Heart left ventricle (tissue), 16 donors: ENCODE measurements around the gene ZDHHC24. TPM values are rescaled to one million over a fixed set of nuclear protein-coding genes. Genes with fewer than 3 reads are reported as not detected.
A peak's percentile ranks its signal among the peaks of the same experiment; 100 is the strongest.

Experiments used
- ATAC-seq, 4 donors: fragments of 200-7000 bp; cut with Tn5 transposase; one replicate each; pipeline ENCODE4 v1.9.1; 2020 to 2022; ENCODE audit warnings: moderate library complexity in 4 of 4, mild to moderate bottlenecking in 3 of 4, moderate number of reproducible peaks in 1 of 4
- DNase-seq, 5 donors: peaks; one replicate each; pipeline ENCODE4 v3.0.0-alpha.2; 2020
- H3K27ac ChIP-seq, 12 donors: fragments of 200-600 bp; sonication (generic) in 4 of 12; one replicate each; pipeline versions ENCODE4 v1.5.0 to v1.8.0; 2016 to 2022; ENCODE audit warnings: mild to moderate bottlenecking in 2 of 12
- H3K27me3 ChIP-seq, 9 donors: fragments of 200-600 bp; sonication (generic) in 2 of 9; one replicate each; pipeline versions ENCODE4 v1.5.1 to v1.8.0; 2016 to 2022; ENCODE audit warnings: mild to moderate bottlenecking in 3 of 9
- H3K36me3 ChIP-seq, 9 donors: fragments of 200-600 bp; sonication (generic) in 2 of 9; one replicate each; pipeline versions ENCODE4 v1.5.0 to v1.8.0; 2018 to 2022; ENCODE audit warnings: mild to moderate bottlenecking in 2 of 9
- H3K4me1 ChIP-seq, 12 donors: fragments of 200-600 bp; sonication (generic) in 4 of 12; one replicate each; pipeline versions ENCODE4 v1.5.0 to v1.8.0; 2016 to 2022; ENCODE audit warnings: mild to moderate bottlenecking in 3 of 12
- H3K4me3 ChIP-seq, 12 donors: fragments of 200-600 bp; sonication (generic) in 4 of 12; one replicate each; pipeline versions ENCODE4 v1.5.0 to v1.8.0; 2017 to 2022; ENCODE audit warnings: mild to moderate bottlenecking in 9 of 12, moderate library complexity in 4 of 12
- H3K9me3 ChIP-seq, 12 donors: fragments of 200-600 bp; sonication (generic) in 4 of 12; one replicate each; pipeline versions ENCODE4 v1.5.0 to v1.8.0; 2016 to 2022; ENCODE audit warnings: mild to moderate bottlenecking in 1 of 12
- CTCF ChIP-seq, 12 donors: fragments of 200-600 bp; sonication (generic) in 4 of 12; IDR thresholded peaks; one replicate each; pipeline versions ENCODE4 v1.5.0 to v1.8.0; 2018 to 2022; ENCODE audit warnings: antibody characterized with exemption in 12 of 12, mild to moderate bottlenecking in 5 of 12
- POLR2A ChIP-seq, 2 donors: fragments of 450-650 bp; IDR thresholded peaks; one replicate each; pipeline ENCODE4 v1.6.1; 2017; ENCODE audit warnings: antibody characterized with exemption in 2 of 2, mild to moderate bottlenecking in 2 of 2, moderate library complexity in 2 of 2
- WGBS, 4 donors: extraction: QIAGEN DNeasy Blood & Tissue Kit in 2 of 4; methylation state at CpG; one replicate each; pipeline versions ENCODE4 v1.1.5 to v1.1.7; 2013 to 2018; 5-methylcytosine and 5-hydroxymethylcytosine counted together
- intact Hi-C, 10 donors: fragments of 100-400 bp; cut with DNase I; formaldehyde crosslinking; loops; one replicate each; pipeline versions ENCODE4 v1.11.1 to v1.14.2; 2022
- polyA plus RNA-seq, 2 donors: library from polyadenylated mRNA; stranded (reverse); fragments of 200-250 nt; gene quantifications; one replicate each; pipeline ENCODE4 v1.2.3, GENCODE V29; 2013
- total RNA-seq, 9 donors: library from RNA; depleted of rRNA in 2 of 9; stranded (reverse); fragments of >200 nt in 2 of 9; fragmentation: NEBNext Ultra II Directional in 3 of 9; extraction: Animal tissue kit (Norgen Biotek cat#: 25700) in 3 of 9; gene quantifications; one replicate each; pipeline versions ENCODE4 v1.1.0 to v1.2.4, GENCODE V29; 2016 to 2023
- donor health status: ischemic (EF 13 %, LVEDD 7.1; RV severe dilation, severe dysfunction).
- donor health status: healthy with polysubstance abuse.
- donor health status: DM: no; HTN: yes; CAD: no.
- donor health status: DM: no; HTN: no; CAD: no.
- donor health status: ischemic (EF 25% LVEDD 6.9; RV normal size, moderate dysfunction).
- donor health status: ischemic (EF 25% LVEDD 5.7; RV mildly dilated, moderate dysfunction).
- donor health status: healthy.
- donor health status: DM: yes; HTN: yes; CAD: no.
- donor health status: ischemic (EF 35%, LVEDD 5.7; RV mildly dilated, moderate dysfunction).
- donor health status: nonischemic (EF 11% LVEDD 7.7; RV severe dilation, severe dysfunction).
- donor health status: DM: yes; HTN: yes; CAD: no.
- donor health status: PGD.
- donor health status: ischemic (EF 29% LVEDD 5.4; RV normal size, mild dysfunction).
- donor health status: nonischemic (EF 23%, LVEDD 6.1; RV moderate dilation, normal function).

Gene ZDHHC24
- total and polyA plus RNA-seq, 11 donors = 5.1 to 13.2 (median 6.7) TPM

GRCh38 chr11:66567787-66568123 is 21.9 kb upstream of the ZDHHC24 start:
- Histone ChIP-seq H3K36me3 (peaks cover 0 to 13% (median 0%) of the 10 kb centered on the region in 9 donors), H3K4me3 (peak overlapping the region; percentile 53 to 94 (median 68)), H3K4me1 (peaks cover 0 to 17% (median 12%) of the 10 kb centered on the region in 12 donors), H3K9me3 (no peaks in the 10 kb centered on the region), H3K27me3 (peaks cover 0 to 6% (median 0%) of the 10 kb centered on the region in 9 donors), H3K27ac (peak overlapping the region in 5 of 12 donors; percentile 37 to 71 (median 47))
- intact Hi-C loops = loop anchor here in 1 of 10 donors (10.0 kb wide), 1 partner anchor 267 kb away; no protein-coding TSS in a partner anchor
- no peak for DNase-seq
- TF ChIP-seq POLR2A (IDR thresholded peaks at IDR 0.05) (no peak), CTCF (IDR thresholded peaks at IDR 0.05) (no peak)
- ATAC-seq = no peak
- WGBS, 4 donors = 52 to 65% (median 59%) methylated on average over 9 to 15 of the region's 15 CpGs

- Histone ChIP-seq H3K4me3 (no peak overlapping the region), H3K27me3 (peaks cover 0 to 6% (median 0%) of the 10 kb centered on the region in 9 donors), H3K9me3 (no peaks in the 10 kb centered on the region), H3K36me3 (peaks cover 0 to 13% (median 0%) of the 10 kb centered on the region in 9 donors), H3K4me1 (peaks cover 0 to 17% (median 12%) of the 10 kb centered on the region in 12 donors), H3K27ac (no peak overlapping the region)
- intact Hi-C loops = loop anchor here in 1 of 10 donors (10.0 kb wide), 1 partner anchor 269 kb away; no protein-coding TSS in a partner anchor
- WGBS, 4 donors = 91 to 95% (median 93%) methylated on average over 7 to 8 of the region's 8 CpGs
- ATAC-seq (no peak), DNase-seq (no peak)
- TF ChIP-seq CTCF (IDR thresholded peaks at IDR 0.05) (no peak), POLR2A (IDR thresholded peaks at IDR 0.05) (no peak)
These were observed 20.4 kb upstream of the ZDHHC24 start for GRCh38 chr11:66566221-66566620.

GRCh38 chr11:66564984-66565383 is 19.1 kb upstream of the ZDHHC24 start:
- intact Hi-C loops = loop anchor here in 1 of 10 donors (10.0 kb wide), 1 partner anchor 270 kb away; no protein-coding TSS in a partner anchor
- Histone ChIP-seq H3K9me3 (no peaks in the 10 kb centered on the region), H3K4me3 (no peak overlapping the region), H3K36me3 (peaks cover 0 to 13% (median 0%) of the 10 kb centered on the region in 9 donors), H3K4me1 (peaks cover 0 to 17% (median 12%) of the 10 kb centered on the region in 12 donors), H3K27ac (no peak overlapping the region), H3K27me3 (peaks cover 0 to 6% (median 0%) of the 10 kb centered on the region in 9 donors)
- TF ChIP-seq POLR2A (IDR thresholded peaks at IDR 0.05) (no peak), CTCF (IDR thresholded peaks at IDR 0.05) (no peak)
- DNase-seq (no peak), ATAC-seq (no peak)
- WGBS, 4 donors = 89 to 94% (median 90%) methylated on average over 5 of the region's 5 CpGs

GRCh38 chr11:66564538-66564937 is 18.7 kb upstream of the ZDHHC24 start:
- peaks cover 0 to 13% (median 0%) of the 10 kb centered on the region in 9 donors for H3K36me3 ChIP-seq
- H3K4me3 ChIP-seq = no peak overlapping the region
- no peak for ATAC-seq
- H3K27me3 ChIP-seq = peaks cover 0 to 6% (median 0%) of the 10 kb centered on the region in 9 donors
- intact Hi-C loops = loop anchor here in 1 of 10 donors (10.0 kb wide), 1 partner anchor 270 kb away; no protein-coding TSS in a partner anchor
- peaks cover 0 to 17% (median 12%) of the 10 kb centered on the region in 12 donors for H3K4me1 ChIP-seq
- TF ChIP-seq POLR2A (IDR thresholded peaks at IDR 0.05) (no peak), CTCF (IDR thresholded peaks at IDR 0.05) (no peak)
- 88 to 96% (median 90%) methylated on average over 11 to 14 of the region's 14 CpGs for WGBS, 4 donors
- H3K9me3 ChIP-seq = no peaks in the 10 kb centered on the region
- no peak overlapping the region for H3K27ac ChIP-seq
- DNase-seq = no peak
